B cell (primary cell): ENCODE data around the gene MED13.

Source experiments
- CTCF ChIP-seq: fragments of 200-600 bp; IDR thresholded peaks from one replicate; pipeline ENCODE4 v1.8.0; 2022; ENCODE audit warnings: antibody characterized with exemption, mild to moderate bottlenecking
- EZH2 ChIP-seq: IDR thresholded peaks from 2 replicates; pipeline ENCODE4 v1.6.1; 2012; ENCODE audit warnings: borderline replicate concordance, low read depth, mild to moderate bottlenecking, moderate library complexity, low read length; ENCODE audit not compliant: insufficient read depth, poor library complexity, severe bottlenecking

- TF ChIP-seq CTCF (no peak), EZH2 (no peak)
Measured at GRCh38 chr17:62076864-62077788, 12.0 kb upstream of the MED13 start.
